AG04450 (cell line): ENCODE measurements around the gene AFF3. TPM values are rescaled to one million over a fixed set of nuclear protein-coding genes. Genes with fewer than 3 reads are reported as not detected.

Source experiments
- CTCF ChIA-PET: fragments of 300-600, 350-600 bp; formaldehyde crosslinking; extraction: SDS; loops from one replicate; lab custom pipeline; 2022; ENCODE audit warnings: antibody characterized with exemption, inconsistent platforms; lab: Charles Lee
- POLR2A ChIA-PET: fragments of 350-600 bp; formaldehyde crosslinking; extraction: SDS; loops from one replicate; lab custom pipeline; 2021; ENCODE audit warnings: antibody characterized with exemption, inconsistent platforms; lab: Yijun Ruan, JAX
- DNase-seq: peaks from one replicate; pipeline ENCODE4 v3.0.0-alpha.2; 2011; ENCODE audit warnings: low read depth, low spot score
- H3K27ac ChIP-seq: one replicate; pipeline ENCODE4 v1.5.1; 2012; ENCODE audit warnings: low read depth, low read length, control low read depth
- H3K27me3 ChIP-seq: one replicate; pipeline ENCODE4 v1.6.0; 2012; ENCODE audit warnings: low read length; ENCODE audit not compliant: control insufficient read depth, insufficient read depth
- H3K4me3 ChIP-seq: 2 replicates; pipeline ENCODE4 v1.5.1; 2011; ENCODE audit warnings: mild to moderate bottlenecking, low read depth, low read length, control low read depth
- H3K9me3 ChIP-seq: 2 replicates; pipeline ENCODE4 v1.5.1; 2012; ENCODE audit warnings: low read length; ENCODE audit not compliant: control insufficient read depth, insufficient read depth
- polyA plus RNA-seq: library from polyadenylated mRNA; depleted of rRNA; stranded (reverse); fragments of >200 nt; gene quantifications from 2 replicates; pipeline ENCODE4 v1.2.3, GENCODE V29; 2011
- TF ChIP-seq, protein P1 (sequence below): IDR thresholded peaks from 2 replicates; pipeline ENCODE4 v1.5.1; 2011; ENCODE audit warnings: low read depth, low read length, control low read depth, inconsistent platforms

AFF3 gene
- polyA plus RNA-seq, 1 experiment: 17.9 TPM

DNA sequence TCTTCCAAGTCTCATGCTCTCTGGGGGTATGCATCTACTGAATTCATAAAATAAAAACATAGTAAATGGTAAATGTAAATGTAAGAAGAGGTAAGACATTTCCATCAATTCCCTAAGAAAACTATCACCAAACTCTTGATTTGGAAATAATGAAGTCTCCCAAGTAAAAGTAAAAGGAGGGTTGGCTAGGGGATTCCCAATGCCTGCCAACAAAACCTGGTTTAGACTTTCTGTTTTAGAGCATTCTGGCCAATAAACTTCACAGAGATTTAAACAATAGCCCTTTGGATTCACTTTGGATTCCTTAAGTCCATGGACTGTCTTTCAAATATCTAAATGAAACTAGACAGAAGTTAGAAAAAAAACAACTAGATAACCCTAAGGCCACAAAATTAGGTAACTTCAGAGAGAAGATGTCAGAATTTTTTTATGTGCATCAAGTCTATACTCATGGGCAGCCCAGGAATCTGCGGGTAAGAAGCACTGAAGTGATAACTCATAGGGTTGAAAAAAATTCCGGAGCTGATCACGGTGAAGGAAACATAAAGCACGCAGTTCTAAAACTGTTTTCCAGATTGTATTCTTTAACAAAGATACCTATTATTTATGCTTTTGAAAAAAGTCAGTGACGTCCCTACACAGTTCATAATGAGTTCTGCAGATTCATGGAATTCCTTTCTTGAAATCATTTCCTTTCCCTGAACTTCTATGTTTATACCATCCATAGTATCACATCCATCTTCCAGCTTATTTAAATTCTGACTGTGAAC is 263.6 kb downstream of the AFF3 start:
- TF ChIP-seq, protein P1, sequence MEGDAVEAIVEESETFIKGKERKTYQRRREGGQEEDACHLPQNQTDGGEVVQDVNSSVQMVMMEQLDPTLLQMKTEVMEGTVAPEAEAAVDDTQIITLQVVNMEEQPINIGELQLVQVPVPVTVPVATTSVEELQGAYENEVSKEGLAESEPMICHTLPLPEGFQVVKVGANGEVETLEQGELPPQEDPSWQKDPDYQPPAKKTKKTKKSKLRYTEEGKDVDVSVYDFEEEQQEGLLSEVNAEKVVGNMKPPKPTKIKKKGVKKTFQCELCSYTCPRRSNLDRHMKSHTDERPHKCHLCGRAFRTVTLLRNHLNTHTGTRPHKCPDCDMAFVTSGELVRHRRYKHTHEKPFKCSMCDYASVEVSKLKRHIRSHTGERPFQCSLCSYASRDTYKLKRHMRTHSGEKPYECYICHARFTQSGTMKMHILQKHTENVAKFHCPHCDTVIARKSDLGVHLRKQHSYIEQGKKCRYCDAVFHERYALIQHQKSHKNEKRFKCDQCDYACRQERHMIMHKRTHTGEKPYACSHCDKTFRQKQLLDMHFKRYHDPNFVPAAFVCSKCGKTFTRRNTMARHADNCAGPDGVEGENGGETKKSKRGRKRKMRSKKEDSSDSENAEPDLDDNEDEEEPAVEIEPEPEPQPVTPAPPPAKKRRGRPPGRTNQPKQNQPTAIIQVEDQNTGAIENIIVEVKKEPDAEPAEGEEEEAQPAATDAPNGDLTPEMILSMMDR: no peak
- H3K4me3 ChIP-seq: no peak overlapping the region
- CTCF ChIA-PET: interaction anchor here (1.2 kb wide), 1 partner anchor 319 kb away, joined by 4 read pairs; no protein-coding TSS in a partner anchor
- no peaks in the 10 kb centered on the region for H3K27me3 ChIP-seq
- H3K27ac ChIP-seq: peak overlapping the region; percentile 90
- H3K9me3 ChIP-seq: no peaks in the 10 kb centered on the region
- DNase-seq: peak; percentile 83
- POLR2A ChIA-PET: interaction anchor here (0.8 to 2.1 kb wide), 5 partner anchors 20 to 134 kb away, joined by 3 to 7 read pairs (median 5); no protein-coding TSS in a partner anchor

DNA sequence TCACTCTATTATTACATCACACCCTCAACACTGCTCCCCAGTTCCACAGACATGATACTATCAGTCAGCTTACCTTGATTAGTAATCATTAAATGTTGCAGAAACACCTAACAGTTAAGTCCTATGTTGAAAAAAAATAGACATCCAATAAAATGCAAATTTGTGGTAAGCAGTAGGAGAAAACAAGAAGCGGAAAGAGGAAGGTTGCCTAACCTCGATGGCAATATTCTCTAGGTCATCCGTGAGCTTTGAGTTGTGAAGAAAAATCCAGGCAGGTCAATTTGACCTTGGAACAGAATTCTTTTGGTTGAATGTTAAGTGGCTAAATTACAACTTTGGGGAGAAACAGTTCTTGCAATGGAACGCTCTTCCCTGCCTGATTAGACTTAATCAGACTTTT is 264.4 kb downstream of the AFF3 start:
- no peaks in the 10 kb centered on the region for H3K9me3 ChIP-seq
- no peaks in the 10 kb centered on the region for H3K27me3 ChIP-seq
- TF ChIP-seq, protein P1: no peak
- H3K4me3 ChIP-seq: no peak overlapping the region
- ChIA-PET POLR2A (no interaction called here), CTCF (no interaction called here)
- no peak for DNase-seq
- peak overlapping the region; percentile 90 for H3K27ac ChIP-seq

DNA sequence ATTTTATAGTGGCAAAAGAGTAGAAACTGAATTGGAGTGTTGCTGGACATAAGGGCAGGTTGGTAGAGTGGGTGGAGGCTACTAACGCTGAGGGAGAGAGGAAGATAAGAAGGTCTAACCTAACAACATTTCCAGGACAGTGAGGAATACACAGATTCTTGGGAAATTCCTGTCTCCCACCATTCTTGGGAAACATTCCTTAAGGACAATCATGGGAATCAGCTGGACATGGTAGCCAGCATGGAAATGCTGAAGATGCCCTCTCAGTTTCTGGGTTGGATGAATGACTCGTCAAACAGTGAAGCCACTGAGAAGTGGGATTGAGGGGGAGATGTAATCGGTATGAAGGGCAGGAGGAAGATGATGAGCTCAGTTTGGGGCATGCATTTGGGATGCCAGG is 265.4 kb downstream of the AFF3 start:
- ChIA-PET POLR2A (interaction anchor here (1.0 kb wide), 1 partner anchor 50 kb away, joined by 3 read pairs; no protein-coding TSS in a partner anchor), CTCF (no interaction called here)
- no peak for DNase-seq
- peak overlapping the region; percentile 58 for H3K27ac ChIP-seq
- TF ChIP-seq, protein P1: no peak
- no peak overlapping the region for H3K4me3 ChIP-seq
- no peaks in the 10 kb centered on the region for H3K27me3 ChIP-seq
- no peaks in the 10 kb centered on the region for H3K9me3 ChIP-seq

DNA sequence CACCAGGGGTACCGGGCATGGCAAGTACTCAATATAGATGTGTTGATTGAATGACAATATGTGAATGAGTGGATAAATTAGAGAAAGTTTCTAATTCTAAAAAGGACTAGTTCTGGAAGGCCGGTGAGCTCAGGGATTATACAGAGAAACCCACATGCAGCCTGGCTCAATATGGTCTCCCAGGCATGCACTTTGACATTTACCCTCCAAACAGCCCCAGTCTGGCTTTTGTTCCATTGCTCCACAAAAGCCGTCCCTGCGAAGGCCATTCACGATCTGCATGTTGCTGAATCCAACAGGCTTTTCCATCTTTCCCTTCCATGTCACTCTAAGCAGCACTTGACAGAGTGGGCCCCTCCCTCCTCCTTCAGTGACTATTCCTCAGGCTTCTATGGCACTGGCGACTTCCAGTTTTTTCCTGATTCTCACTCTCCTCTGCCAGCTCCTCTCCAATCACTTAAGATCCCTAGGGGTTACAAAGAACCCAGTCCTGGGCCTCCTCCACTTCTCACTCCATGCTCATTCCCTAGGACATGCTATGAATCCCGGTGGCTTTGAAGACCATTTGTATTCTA is 266.7 kb downstream of the AFF3 start:
- TF ChIP-seq, protein P1: no peak
- H3K9me3 ChIP-seq: no peaks in the 10 kb centered on the region
- ChIA-PET CTCF (no interaction called here), POLR2A (no interaction called here)
- no peak for DNase-seq
- no peak overlapping the region for H3K4me3 ChIP-seq
- no peaks in the 10 kb centered on the region for H3K27me3 ChIP-seq
- H3K27ac ChIP-seq: no peak overlapping the region

DNA sequence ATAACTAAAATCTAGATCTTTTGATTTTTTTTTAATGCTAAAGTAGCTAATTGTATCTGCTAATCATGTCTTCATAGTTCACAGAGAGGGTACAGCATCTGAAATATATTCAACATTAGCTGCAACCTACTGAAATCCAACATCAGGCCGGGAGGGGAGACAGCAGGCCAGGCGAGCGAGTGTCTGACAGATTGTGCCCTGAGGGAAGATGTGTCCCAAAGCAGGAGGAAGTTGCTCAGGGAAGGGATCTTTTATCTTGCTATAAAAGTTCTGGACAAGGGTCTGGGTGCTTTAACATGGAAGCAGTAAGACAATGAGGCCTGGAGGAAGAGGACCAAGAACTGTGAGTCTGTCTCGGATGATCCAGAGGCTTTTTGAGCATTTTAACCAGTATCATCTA is 274.1 kb downstream of the AFF3 start:
- no peaks in the 10 kb centered on the region for H3K9me3 ChIP-seq
- ChIA-PET CTCF (no interaction called here), POLR2A (interaction anchor here (0.6 kb wide), 1 partner anchor 114 kb away, joined by 4 read pairs; no protein-coding TSS in a partner anchor)

More for the DNA sequence above, 274.1 kb downstream of the AFF3 start:
- TF ChIP-seq, protein P1: no peak
- Histone ChIP-seq H3K4me3 (no peak overlapping the region), H3K27me3 (no peaks in the 10 kb centered on the region), H3K27ac (no peak overlapping the region)
- DNase-seq: no peak
